ENCODE data around the gene OR7C1.
"Not testable (repeated sequence)": the region's sequence is repeated elsewhere in the genome, so short reads cannot be mapped to it uniquely, and the experiment has no call there.

GRCh38 chr19:14785102-14785793 lies 49.7 kb downstream of the OR7C1 start:
- not testable (repeated sequence) for TF ChIP-seq CTCF, POLR2A (IDR thresholded peaks at IDR 0.05)

Measured in Peyer's patch (tissue), 4 donors.